HK-2 (cell line): Measurements from ENCODE around the gene CNIH3.
A peak's percentile ranks its signal among the peaks of the same experiment; 100 is the strongest.

Experiments used
- DNase-seq: peaks from one replicate; pipeline ENCODE4 v3.0.0-alpha.2; 2018; ENCODE audit not compliant: unreplicated experiment

The CNIH3 gene

DNA sequence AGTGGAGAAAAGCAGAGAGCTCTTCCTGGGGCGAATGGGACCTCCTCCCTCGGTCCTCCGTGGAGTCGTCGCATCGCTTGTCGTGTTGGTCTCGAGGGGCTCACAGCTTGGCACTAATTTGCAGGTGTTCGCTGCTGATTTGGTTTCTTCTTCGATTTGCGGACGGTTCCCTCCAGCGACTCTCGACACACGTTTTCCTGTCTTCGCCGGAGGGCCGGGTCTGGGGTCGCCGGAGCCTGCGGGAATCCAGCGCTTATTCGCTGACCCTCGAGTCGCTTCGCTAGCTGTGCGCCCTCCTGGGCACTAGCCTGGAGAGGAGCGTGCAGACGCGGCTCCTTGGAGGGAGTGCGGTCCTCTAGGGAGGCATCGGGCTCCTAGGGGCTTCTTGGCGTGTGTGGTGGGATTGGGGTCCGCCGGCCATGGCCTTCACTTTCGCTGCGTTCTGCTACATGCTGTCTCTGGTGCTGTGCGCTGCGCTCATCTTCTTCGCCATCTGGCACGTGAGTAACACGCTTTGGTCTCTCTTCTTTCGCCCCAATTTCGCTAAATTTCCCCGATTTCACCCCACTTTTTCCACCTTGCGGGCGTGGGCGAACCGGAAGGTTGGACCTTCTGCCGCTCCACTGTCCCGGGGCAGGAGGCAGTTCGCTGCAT lies 766 bp downstream of the CNIH3 start:
- no peak for DNase-seq

DNA sequence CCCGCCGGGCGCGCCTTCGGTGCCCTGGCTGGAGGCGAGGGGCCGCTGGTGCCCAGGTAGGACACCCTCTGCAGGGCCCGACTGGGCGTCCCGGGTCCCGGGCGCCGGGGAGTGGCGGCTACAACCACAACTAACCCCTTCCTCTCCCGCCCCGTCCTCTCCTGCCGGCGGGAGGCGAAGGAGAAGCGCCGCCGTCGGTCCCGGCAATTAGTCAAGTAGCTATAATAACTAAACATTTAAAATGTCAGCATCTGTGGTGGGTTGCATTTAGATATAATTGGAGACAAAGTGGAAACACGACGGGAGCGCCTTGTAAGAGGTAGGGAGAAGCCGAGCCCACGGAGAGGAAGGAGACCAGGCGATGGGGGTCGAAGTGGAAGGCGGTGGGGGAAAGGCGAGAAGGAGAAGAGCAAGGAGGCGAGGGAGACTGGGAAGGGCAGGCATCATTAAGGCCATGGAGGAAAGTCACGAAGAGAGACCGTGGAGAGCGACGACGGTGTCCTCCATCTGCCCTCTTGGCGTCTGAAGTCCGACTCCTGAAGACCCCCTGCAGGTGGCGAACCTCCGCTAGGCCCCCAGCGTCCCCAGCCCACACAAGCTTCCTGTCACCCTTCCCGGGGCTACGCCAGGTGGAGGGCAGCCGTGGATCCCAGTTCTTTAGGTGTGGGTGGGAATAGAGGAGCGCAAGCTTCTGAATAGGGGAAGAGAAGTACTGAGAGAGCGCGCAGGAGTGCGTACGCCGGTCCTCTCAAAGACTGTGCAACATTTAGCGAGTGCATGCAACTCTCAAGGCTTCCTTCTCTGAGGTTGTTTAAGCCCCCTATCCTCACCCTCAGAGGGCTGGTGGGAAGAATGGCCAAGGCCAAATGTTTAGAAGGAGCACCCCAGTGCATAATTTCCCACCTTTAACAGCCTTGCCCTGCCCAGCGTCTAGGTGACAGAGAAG lies 1.6 kb downstream of the CNIH3 start:
- DNase-seq, result no peak

DNA sequence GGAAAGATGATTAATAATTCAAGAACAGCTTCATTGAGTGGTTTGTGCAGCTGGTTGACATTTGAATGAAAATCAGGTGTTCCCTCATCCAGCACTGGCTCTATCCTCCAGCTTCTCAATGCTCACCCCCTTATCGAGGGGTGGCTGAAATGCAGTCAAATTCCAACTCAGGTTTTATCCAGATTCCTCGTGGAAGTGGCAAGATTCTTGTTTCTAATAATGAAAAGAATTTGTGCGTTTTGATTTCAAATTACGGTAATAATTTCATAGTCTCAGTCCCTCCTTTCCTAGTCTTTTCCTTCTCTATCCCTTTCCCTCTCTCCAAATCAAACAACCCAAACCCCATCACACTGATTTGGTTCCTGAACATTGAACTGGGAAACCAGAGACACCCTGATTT lies 3.1 kb downstream of the CNIH3 start:
- no peak for DNase-seq

DNA sequence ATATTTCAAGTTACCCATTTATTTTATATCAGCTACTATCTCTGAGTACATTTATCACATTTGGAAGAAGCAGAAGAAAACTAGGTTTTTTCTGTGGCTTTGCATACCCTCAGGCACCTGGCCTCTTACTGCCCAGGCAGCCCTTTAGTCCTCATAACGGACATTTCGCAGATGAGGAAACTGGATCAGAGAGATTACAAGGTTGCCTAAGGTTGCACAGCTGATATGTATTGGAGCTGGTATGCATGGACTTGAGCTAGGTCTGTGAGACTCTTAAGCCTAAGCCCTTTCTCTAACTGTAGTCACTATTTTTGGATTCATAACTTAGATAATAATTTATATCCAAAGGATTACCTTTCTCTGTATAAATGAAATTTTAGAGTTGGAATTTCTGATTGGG lies 4.0 kb downstream of the CNIH3 start:
- DNase-seq, result no peak

DNA sequence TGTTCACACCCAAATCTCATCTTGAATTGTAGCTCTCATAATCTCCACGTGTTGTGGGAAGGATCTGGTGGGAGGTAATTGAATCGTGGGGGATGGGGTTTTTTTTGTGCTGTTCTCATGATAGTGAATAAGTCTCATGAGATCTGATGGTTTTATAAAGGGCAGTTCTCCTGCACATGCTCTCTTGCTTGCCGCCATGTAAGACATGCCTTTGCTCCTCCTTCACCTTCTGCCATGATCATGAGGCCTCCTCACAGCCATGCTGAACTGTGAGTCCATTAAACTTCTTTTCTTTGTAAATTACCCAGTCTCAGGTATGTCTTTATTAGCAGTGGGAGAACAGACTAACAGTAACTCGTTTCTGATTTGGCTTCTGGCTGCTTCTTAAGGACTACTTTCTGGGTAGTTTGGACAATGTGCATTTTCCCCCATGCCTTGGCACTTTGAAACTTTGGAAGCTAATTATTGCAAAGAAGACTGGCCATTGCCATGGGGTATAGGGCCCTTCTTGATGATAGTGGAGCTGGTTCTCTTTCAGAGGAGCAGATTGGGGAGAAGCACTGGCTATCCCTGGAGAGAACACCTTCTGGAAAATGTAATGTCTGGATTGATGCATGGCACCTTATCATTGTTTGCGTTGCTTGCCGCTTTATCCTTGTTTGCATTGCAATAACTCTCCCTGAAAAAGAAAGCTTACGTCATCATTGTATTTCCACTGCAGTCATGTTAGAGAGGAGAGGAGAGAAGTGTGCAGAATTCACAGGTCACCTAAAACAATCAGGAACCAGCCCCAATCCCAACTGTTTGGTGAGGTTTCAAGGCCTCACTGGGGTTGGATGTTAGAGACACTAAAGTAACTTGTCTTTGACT lies 5.9 kb downstream of the CNIH3 start:
- no peak for DNase-seq

DNA sequence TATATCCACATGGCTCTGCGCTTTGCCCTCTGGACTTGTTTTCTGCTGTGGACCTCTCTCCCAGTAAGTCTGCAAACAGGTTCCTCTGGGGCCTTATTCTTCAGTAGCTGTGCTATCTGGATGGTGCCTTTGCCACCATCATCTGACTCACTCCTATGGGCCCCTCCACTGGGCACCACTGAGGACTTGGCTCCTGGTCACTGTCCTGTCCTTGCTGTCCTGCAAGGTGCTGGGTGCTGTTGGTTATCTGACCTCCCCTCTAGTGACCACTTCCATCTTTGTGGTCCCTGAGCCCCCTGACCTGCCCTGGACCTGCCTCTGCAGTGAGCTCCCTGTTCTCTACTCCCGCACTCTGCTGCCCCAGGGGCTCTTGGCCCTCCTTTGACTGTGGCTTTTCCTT lies 6.7 kb downstream of the CNIH3 start:
- DNase-seq, result no peak

DNA sequence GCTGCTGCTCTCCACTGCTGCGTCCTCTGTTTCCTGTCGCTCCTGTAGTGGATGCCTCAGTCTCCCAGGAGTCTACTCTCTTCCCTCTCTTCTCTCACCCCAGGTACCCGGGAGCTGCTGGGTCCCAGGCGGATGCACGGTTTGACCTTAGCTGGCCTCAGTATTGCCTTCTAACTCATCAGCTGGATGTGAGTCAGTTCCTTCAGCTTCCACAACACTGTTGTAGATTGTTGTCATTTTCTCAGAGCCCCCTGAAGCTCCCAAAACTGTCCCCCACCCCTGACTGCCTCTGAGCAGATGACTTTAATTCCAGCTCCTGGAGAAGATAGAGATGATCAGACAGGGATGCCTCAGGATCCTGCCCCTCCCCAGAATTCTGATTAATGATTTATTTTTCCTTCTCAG lies 7.2 kb downstream of the CNIH3 start:
- DNase-seq, result peak; percentile 70

DNA sequence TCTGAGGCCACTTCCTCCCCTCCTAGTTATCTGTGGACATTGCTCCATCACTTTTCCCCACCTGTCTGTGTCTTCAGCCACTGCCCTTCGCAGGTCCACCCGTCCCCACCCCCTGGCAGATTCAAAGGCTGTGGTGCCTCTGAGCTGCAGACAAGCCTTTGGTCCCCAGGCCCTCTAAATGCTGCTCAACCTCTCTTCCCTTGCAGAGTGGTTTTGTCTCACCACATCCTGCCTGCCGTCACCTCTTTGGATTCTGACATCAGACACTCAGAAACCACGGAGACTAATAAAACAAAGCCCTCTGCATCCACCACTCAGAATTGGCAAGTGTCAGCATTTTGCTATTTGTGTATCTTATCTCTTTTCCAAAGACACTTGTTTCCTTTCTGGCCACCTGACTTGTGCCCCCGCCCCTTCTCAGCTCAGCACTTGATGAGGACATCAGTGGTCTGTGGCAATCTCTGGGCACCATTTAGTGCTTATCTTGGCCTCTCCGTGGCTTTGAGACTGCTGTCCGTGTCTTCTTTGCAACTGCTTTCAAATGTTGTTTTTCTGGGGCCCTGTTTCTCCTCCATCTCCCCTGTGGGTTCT lies 7.7 kb downstream of the CNIH3 start:
- DNase-seq, result peak; percentile 86

DNA sequence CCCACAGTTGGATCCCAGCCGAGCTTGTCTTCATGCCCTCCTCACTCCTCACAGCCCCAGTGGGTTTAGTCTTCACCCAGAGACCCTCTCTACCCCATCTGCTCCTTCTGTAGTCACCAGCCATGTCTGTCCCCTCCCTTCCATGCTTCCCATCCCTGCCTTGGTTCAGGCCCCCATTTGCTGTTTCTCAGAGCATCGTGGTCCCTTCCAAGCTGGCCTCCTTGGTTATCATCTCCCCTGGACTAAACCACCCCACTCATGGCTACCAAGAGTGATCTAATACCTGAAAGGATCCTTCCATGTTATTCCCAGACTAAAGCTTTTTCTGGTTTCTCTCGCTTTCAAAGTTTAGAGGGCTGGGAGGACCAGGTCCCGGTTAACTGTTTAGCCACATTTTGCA lies 8.3 kb downstream of the CNIH3 start:
- no peak for DNase-seq

DNA sequence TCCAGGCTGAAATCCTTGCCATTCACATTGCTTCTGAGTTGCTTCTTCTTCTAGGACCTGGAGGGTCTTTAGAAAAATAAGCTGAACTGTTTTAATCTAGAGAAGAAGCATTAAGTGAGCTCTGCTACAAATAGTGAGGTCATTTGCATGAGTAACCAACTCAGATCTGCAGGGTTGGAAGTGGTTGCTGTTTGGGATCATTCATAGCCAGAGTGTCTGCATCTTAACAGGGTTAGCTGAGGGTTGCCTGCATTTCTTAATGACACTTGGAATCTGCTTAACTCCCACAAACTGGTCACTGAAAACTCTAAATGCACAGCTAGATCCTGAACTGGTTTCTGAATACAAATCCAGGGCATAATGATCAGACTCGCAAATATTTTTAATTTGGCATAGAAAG lies 9.9 kb downstream of the CNIH3 start:
- no peak for DNase-seq

DNA sequence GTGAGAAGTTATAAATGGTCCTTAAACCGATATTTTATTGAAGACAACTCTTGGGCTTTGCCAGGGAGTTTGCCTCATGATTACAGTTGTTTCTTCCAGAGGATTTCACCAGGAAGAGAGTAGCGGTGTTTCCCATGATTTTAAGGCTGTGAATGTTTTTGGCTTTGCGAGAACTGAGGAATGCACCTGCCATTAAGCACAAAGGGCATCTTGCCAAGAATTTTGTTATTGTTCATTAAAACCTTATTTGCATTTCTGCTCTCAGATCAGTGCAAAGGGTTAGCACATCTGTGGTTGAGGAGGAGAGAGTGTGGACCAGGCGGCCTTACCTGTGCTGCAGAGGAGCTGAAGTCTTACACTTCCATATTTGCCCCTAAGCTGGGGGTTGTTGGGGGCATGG lies 13.8 kb downstream of the CNIH3 start:
- no peak for DNase-seq

DNA sequence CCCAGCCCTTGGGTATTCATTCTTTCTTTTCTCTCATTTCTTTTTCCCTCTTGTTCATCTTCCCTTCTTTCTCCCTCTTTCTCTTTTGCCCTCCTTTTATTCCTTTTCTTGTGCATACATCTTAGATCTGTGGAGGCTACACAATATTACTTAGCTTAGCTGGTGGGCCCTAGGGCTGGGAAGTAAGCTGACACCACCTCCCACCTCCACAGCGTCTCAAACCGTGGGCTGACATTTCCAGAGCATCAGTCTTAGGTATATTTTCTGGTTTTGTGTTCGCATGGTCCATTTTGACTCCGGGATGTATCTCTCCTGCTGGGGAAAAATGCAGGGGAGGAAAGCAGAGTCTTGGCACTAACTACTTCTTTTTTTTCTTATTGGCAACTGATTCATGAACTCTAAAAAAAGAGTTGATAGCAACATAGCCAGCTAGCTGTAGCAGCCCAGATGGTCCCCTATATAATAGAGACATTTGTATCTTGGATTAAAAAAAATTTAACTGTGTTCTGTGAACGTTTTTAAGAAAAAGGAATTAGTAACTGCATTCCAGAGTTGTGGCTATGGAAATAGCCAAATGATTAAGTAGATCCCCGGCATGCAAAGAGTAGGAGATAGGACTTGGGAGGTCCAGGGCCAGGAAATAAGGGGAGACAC lies 15.5 kb downstream of the CNIH3 start:
- no peak for DNase-seq

DNA sequence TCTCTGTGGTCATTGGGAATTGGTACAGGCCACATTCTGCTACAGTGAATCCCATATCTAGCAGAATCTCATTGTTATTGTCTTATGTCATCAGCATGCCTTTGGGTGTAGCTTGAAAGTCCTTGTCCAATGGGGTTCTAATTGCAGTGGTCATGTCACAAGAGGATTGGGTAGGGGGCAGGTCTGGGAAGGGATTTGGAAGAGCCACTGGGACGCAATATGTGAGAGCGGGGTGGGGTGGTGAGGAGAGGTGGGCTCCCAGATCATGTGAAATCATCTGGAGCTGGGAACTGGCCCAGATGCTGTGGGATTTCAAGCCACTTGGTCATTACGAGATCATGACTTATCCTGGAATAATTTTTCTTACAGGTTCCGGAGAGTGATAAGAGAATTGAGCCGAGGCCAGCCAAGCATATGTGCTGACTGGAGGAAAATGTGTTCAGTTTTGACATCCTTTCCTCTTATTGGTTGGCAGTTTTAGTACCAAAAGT lies 16.3 kb downstream of the CNIH3 start:
- DNase-seq, result peak; percentile 47

DNA sequence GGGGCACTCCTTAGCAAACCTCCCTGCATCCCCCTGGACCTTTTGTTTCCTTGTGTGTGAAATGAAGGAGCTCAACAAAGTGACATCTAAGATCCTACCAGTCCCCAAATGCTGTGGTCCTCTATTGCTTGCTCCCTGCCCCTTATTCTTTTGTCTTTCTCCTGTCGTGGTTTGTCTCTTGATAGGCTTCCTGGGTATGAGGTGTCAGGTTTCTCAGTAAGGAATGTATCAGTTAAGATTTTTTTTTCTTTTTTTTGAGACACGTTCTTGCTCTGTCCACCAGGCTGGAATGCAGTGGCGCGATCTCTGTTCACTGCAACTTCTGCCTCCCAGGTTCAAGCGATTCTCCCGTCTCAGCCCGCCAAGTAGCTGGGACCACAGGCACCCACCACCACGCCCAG lies 16.8 kb downstream of the CNIH3 start:
- DNase-seq, result peak; percentile 54

DNA sequence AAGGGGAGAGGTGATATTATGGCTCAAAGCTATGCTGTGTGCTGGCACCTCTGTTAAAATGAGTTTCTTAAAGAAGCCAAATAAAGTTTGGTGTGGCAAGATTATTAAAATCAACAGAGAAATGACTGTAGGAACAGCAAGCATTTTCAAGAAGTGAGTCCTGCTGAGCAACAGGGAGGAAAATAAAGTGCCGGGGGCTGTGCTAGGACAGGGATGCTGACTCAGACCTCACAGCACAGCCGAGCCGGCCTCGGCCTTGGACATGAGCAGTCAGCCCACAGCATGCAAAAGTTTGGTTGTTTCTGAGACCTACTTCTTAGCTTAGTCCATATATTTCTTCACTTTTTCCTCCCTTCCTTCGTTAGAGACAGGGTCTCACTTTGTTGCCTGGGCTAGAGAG lies 19.2 kb downstream of the CNIH3 start:
- DNase-seq, result peak; percentile 51

DNA sequence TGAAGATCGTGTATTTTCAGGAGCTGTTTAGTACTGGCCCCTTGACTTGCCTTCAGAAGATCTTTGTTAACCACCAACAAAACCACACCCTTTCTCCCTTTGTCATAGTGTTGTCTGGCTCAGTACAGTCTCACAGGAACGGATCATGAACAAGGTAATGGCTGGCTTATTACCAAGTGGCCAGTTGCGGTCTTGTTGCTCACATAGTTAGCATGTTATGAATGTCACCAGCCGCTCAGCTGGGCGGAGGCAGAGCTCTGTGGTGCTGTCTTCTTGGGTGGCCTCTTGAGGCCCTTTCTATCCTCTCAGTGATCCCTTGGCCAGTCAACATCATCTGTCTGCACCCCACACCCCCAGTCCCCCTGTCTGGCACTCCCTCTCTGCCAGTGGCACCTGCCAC lies 21.4 kb downstream of the CNIH3 start:
- no peak for DNase-seq

DNA sequence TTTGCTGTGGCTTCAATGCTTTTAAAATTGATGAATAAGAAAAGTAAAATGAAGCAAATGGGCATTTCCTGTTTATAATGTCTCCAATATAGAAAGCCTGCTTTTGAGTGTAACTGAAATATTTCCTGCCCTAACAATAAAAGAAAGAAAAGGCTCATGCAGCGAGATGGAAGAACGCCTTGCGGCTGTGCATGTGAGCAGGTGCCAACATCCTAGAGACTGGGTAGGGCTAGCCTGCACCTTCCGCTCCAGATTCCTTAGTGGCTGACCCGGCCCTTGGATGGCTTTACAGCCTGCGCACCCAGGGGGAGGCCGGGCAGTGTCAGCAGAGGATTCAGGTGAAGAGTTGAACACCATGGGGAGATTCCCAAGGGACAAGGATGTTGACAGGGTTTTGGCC lies 21.8 kb downstream of the CNIH3 start:
- DNase-seq, result no peak

DNA sequence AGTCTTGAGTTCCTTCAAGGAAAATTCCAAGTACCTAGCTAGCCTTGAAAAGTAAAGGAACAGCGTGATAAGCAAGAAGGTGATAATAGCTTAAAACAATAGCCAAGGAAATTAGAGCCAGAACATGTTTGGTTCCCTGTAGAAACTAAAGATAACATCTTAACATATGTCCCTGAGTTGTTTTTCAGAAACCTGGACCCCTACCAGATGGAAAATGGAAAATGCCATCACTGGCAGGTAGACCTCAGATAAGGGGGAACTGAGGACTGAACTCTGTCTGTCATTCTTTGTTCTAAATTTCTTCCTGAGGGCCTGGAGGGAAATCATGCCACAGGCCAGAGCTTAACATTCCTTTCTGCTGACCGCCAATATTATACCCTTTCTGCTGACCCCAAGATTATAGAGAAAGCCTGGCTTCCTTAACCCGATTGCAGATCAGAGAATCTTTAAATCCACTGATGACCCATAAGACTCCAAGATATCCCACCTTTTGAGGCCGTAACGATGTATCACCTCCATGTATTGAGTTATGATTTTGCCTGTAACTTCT lies 23.4 kb downstream of the CNIH3 start:
- no peak for DNase-seq

DNA sequence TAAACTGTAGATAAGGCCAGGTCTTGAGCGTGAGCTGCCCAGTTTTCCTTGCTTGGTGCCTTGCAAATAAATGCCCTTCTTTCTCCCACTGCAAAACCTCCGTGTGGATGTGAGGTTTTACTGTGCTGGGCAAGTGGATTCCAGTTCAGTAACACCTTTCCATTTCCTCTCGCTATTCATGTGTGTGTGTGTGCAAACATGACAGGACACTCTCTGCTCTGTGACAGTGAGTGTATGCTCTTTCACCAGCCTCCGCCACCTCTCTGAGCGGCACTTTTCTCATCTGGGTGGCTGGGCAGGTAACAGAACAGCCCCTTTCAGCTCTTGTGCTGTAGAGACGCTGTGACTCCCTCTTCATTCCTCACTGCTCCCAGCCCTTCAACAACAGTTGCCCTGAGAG lies 23.9 kb downstream of the CNIH3 start:
- DNase-seq, result no peak

DNA sequence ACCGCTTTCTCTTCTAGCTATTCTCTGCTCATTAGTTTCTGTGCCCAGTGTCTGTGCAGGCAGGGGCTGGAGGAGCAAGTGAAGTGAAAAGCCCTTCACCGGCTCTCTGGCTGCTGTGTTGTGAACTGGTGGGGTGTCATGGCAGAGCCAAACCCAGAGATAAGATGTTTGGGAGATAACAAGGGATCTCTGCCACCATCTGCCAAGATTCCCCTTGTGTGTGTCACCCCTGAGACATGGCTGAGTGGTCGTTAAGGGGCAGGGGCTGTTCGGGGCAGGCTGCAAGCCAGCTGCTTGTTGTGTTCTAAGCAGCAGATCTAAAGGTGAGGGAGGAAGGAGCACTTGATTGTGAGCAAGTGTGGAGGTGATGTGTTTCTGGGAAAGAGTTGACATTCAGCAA lies 24.5 kb downstream of the CNIH3 start:
- DNase-seq, result no peak

DNA sequence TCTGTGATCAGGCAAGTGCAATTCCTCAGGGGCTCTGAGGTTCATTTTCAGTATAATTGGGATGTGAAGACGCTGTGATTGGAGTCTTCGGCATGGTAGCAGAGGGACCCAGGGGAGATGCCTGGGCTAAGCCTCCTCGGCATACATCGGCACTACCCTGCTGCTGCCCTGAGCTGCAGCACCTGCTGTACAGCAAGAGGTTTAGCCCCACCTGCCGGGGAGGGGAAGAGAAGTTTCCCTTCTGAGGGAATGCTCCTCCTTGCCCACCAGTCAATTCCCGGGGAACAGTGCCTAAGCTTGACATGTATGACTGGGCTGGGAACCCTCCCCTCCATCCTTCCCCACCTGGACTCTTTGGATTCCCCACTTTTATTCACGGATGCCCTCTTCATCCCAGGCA lies 24.9 kb downstream of the CNIH3 start:
- DNase-seq, result no peak
